ENCODE data around the gene CAVIN2. TPM values are rescaled to one million over a fixed set of nuclear protein-coding genes. Genes with fewer than 3 reads are reported as not detected.

The CAVIN2 gene
- total and polyA plus RNA-seq, 2 donors (not counting 3 experiments of a cell fraction or from before 2014, with no cell fraction given) = 202 to 260 TPM

DNA sequence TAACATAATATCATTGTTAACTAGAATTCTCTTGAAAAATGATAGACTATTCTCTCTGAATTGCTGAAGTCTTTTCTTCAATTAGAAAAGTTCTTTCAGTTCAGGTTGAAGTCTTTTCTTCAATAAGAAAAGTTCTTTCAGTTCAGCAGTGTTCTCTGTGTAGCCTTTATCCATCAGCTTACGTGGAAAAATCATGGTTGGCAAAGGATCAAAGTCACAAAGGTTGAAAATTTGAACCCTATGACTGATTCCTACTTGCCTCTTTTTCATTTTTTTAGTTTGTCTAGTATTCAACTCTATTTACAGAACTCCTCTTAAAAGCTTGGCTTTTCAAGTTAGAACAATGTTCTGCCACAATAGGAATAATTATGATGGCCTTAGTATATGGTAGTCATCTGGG is 25.8 kb downstream of the CAVIN2 start:
- dilution Hi-C loops (cut with MboI; ENCODE audit: extremely low pct_ligation_motif_present, low sequenced_read_pairs) = no loop called here
- no TSS peak for BruUV-seq (replicated peaks)

More for the DNA sequence above, 25.8 kb downstream of the CAVIN2 start:
- DNase-seq (ENCODE audit: low read depth, low spot score) (no peak), FAIRE-seq (no peak)
- Histone ChIP-seq H3K9me3 (replicated peaks; ENCODE audit: control insufficient read depth, insufficient read depth, low read length) (no peaks in the 10 kb centered on the region), H3K9me1 (replicated peaks; ENCODE audit: control insufficient read depth, extremely low read depth, insufficient read depth, low read length) (no peaks in the 10 kb centered on the region), H3K27ac (ENCODE audit: insufficient read depth, low read depth, low read length) (no peak overlapping the region), H3K27me3 (ENCODE audit: control insufficient read depth in 2 of 2, insufficient read depth in 2 of 2, low read length in 2 of 2) (no peaks in the 10 kb centered on the region), H3K4me1 (ENCODE audit: control insufficient read depth, extremely low read depth, insufficient read depth, low read length) (no peaks in the 10 kb centered on the region), H4K20me1 (replicated peaks; ENCODE audit: control insufficient read depth, extremely low read depth, insufficient read depth, low read length) (no peaks in the 10 kb centered on the region), H3K4me3 (replicated peaks in 1 of 3; ENCODE audit: insufficient read depth in 1 of 3, low read depth in 1 of 3, low read length in 3 of 3) (no peak overlapping the region), H3K4me2 (ENCODE audit: insufficient read depth, low read length) (no peak overlapping the region), H3K9ac (replicated peaks; ENCODE audit: extremely low read depth, insufficient read depth, low read length) (no peak overlapping the region), H2AFZ (ENCODE audit: low read depth, low read length) (no peak overlapping the region), H3K79me2 (ENCODE audit: control insufficient read depth, insufficient read depth, low read length) (no peaks in the 10 kb centered on the region), H3K36me3 (ENCODE audit: control insufficient read depth in 2 of 2, extremely low read depth in 1 of 2, insufficient read depth in 2 of 2, low read length in 2 of 2) (no peaks in the 10 kb centered on the region)
- intact Hi-C loops (cut with micrococcal nuclease) = no loop called here
- ChIA-PET CTCF (interaction anchor here (1.1 to 12.1 kb wide), 2 partner anchors 9 to 340 kb away, joined by 4 to 532 read pairs; no protein-coding TSS in a partner anchor), POLR2A (no interaction called here)
- TF ChIP-seq, protein P1, sequence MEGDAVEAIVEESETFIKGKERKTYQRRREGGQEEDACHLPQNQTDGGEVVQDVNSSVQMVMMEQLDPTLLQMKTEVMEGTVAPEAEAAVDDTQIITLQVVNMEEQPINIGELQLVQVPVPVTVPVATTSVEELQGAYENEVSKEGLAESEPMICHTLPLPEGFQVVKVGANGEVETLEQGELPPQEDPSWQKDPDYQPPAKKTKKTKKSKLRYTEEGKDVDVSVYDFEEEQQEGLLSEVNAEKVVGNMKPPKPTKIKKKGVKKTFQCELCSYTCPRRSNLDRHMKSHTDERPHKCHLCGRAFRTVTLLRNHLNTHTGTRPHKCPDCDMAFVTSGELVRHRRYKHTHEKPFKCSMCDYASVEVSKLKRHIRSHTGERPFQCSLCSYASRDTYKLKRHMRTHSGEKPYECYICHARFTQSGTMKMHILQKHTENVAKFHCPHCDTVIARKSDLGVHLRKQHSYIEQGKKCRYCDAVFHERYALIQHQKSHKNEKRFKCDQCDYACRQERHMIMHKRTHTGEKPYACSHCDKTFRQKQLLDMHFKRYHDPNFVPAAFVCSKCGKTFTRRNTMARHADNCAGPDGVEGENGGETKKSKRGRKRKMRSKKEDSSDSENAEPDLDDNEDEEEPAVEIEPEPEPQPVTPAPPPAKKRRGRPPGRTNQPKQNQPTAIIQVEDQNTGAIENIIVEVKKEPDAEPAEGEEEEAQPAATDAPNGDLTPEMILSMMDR (IDR thresholded peaks at IDR 0.05; ENCODE audit: extremely low read depth in 1 of 2, insufficient read depth in 1 of 2, low read depth in 1 of 2, low read length in 2 of 2) = no peak
- TF ChIP-seq MYC (IDR thresholded peaks at IDR 0.05; ENCODE audit: low read depth, low read length) (no peak), POLR2A (IDR thresholded peaks at IDR 0.05; ENCODE audit: low read depth, low read length) (no peak), GATA2 (IDR thresholded peaks at IDR 0.05; ENCODE audit: insufficient read depth, insufficient read length, low read depth, low read length) (no peak), JUN (IDR thresholded peaks at IDR 0.05; ENCODE audit: borderline replicate concordance, insufficient read depth, insufficient read length, low read depth) (no peak), FOS (IDR thresholded peaks at IDR 0.05; ENCODE audit: borderline replicate concordance, insufficient read depth, low read length) (no peak), EZH2 (IDR thresholded peaks at IDR 0.05; ENCODE audit: borderline replicate concordance, low read depth, low read length, severe bottlenecking) (no peak), POLR2AphosphoS5 (IDR thresholded peaks at IDR 0.05; ENCODE audit: insufficient read depth, low read depth, low read length) (no peak)
- TF ChIP-seq, protein P2, sequence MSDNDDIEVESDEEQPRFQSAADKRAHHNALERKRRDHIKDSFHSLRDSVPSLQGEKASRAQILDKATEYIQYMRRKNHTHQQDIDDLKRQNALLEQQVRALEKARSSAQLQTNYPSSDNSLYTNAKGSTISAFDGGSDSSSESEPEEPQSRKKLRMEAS (IDR thresholded peaks at IDR 0.05; ENCODE audit: insufficient read depth, insufficient read length) = no peak
